ENCODE results near the gene PHLDA2.

The PHLDA2 gene

GRCh38 chr11:2919837-2920236 lies 9.4 kb downstream of the PHLDA2 start:
- no peak for DNase-seq (ENCODE audit: low read depth in 2 of 2)
- H3K4me3 ChIP-seq (replicated peaks in 1 of 2; ENCODE audit: low read depth in 2 of 2, low read length in 2 of 2): no peak overlapping the region
- no peak for TF ChIP-seq CTCF (IDR thresholded peaks at IDR 0.05; ENCODE audit: low read depth, low read length)

GRCh38 chr11:2919188-2919587 lies 10.0 kb downstream of the PHLDA2 start:
- H3K4me3 ChIP-seq (replicated peaks in 1 of 2; ENCODE audit: low read depth in 2 of 2, low read length in 2 of 2): no peak overlapping the region
- DNase-seq (ENCODE audit: low read depth in 2 of 2): no peak
- TF ChIP-seq CTCF (IDR thresholded peaks at IDR 0.05; ENCODE audit: low read depth, low read length): no peak

GRCh38 chr11:2917842-2918490 lies 11.3 kb downstream of the PHLDA2 start:
- TF ChIP-seq CTCF (IDR thresholded peaks at IDR 0.05; ENCODE audit: low read depth, low read length): no peak
- DNase-seq (ENCODE audit: low read depth in 2 of 2): no peak
- H3K4me3 ChIP-seq (replicated peaks in 1 of 2; ENCODE audit: low read depth in 2 of 2, low read length in 2 of 2): no peak overlapping the region

- no peak for TF ChIP-seq CTCF (IDR thresholded peaks at IDR 0.05; ENCODE audit: low read depth, low read length)
- DNase-seq (ENCODE audit: low read depth in 2 of 2): no peak
- no peak overlapping the region for H3K4me3 ChIP-seq (replicated peaks in 1 of 2; ENCODE audit: low read depth in 2 of 2, low read length in 2 of 2)
These were observed 12.2 kb downstream of the PHLDA2 start for GRCh38 chr11:2916892-2917645.

- H3K4me3 ChIP-seq (replicated peaks in 1 of 2; ENCODE audit: low read depth in 2 of 2, low read length in 2 of 2): no peak overlapping the region
- DNase-seq (ENCODE audit: low read depth in 2 of 2): no peak
- no peak for TF ChIP-seq CTCF (IDR thresholded peaks at IDR 0.05; ENCODE audit: low read depth, low read length)
These were observed 12.9 kb downstream of the PHLDA2 start for GRCh38 chr11:2916114-2916891.

- no peak for DNase-seq (ENCODE audit: low read depth in 2 of 2)
- H3K4me3 ChIP-seq (replicated peaks in 1 of 2; ENCODE audit: low read depth in 2 of 2, low read length in 2 of 2): no peak overlapping the region
- TF ChIP-seq CTCF (IDR thresholded peaks at IDR 0.05; ENCODE audit: low read depth, low read length): no peak
These were observed 13.7 kb downstream of the PHLDA2 start for GRCh38 chr11:2915473-2915872.

All from cardiac fibroblast (primary cell).